ENCODE data around the gene CCNL2. TPM values are rescaled to one million over a fixed set of nuclear protein-coding genes. Genes with fewer than 3 reads are reported as not detected.

Gene CCNL2
- total and polyA plus RNA-seq, 2 of the 13 experiments (the other 11 are each of a cell fraction or from before 2014, with no cell fraction given), result 105 to 340 TPM

DNA sequence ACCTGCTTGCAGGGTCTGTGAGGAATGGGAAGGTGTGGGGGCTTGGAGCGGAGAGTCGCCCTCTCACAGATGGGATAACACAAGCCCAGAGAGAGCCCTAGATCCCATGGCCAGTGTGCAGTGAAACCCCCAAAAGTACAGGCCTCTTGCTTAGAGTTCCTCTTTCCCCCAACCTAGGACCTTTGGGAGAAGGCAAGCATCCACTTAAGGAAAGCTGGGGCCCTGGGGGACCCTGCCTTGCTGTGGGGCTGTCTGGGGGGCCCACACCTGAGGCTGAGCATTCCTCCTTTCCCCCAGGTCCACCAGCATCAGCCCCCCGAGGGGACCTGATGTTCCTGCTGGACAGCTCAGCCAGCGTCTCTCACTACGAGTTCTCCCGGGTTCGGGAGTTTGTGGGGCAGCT, 37.5 kb upstream of the CCNL2 start (continued):
- TF ChIP-seq ARID2 (CRISPR knock-in tag; IDR thresholded peaks at IDR 0.05; ENCODE audit: borderline replicate concordance), result 0 out of 2 replicates have a peak, but pooled peaks have one; percentile 56

DNA sequence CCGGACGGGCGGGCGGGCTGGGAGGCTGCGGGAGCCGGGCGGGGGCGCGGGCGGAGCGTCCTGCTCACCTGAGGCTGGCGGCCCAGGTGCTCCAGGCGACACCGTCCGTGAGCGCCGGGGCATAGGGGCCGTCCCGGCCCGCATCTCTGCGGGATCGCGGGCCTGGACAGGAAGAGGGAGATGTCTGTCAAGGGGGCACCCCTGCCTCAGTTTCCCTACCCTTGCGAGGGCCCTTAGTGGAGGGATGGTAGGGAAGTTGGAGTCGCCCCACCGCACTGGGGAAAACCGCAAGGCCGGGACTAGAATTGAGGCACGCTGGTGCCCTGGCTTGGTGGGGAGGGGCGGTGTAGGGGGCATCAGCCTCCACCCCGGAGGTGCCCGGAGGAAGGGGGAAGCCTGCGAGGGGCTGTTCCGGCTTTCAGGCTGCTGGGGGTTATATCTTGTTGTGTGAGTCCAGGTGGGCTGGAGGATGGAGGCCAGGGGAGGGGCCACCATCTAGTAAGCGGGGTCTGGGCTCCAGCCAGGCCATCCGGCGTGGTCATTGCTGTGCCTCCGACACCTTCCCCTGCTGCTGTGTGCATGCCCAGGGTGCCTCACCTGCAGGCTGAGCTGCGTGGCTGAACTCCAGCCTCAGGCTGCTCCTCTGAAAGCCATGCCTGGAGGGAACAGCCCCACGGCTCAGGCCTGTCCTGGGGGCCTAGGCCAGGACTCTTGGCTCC, 36.9 kb upstream of the CCNL2 start:
- in situ Hi-C loops (cut with HindIII; ENCODE audit: extremely low pct_ligation_motif_present, low pct_unique_long_range_greater_than_20kb), result loop anchor here (5.0 kb wide), 1 partner anchor 34 kb away; no protein-coding TSS in a partner anchor
- 0% methylated on average over 4 of the region's 40 CpGs for whole genome bisulfite sequencing (ENCODE audit: low lambda C conversion rate)
- no peak overlapping the region for H2AFZ ChIP-seq (ENCODE audit: low read length)
- H3K9ac ChIP-seq (ENCODE audit: insufficient read depth, low read depth, low read length), result peak overlapping the region; percentile 74
- DNase-seq (ENCODE audit: low spot score) (no peak), ATAC-seq (no peak), FAIRE-seq (no peak)
- BruUV-seq (replicated peaks), result no TSS peak
- H3K4me3 ChIP-seq (replicated peaks in 1 of 3; ENCODE audit: insufficient read depth in 1 of 3, low read depth in 2 of 3, low read length in 3 of 3), result peak overlapping the region; percentile 72 to 88 (median 84)
- H3K36me3 ChIP-seq (replicated peaks in 1 of 2; ENCODE audit: control insufficient read depth in 1 of 2, insufficient read depth in 2 of 2, low read length in 2 of 2), result peaks cover 0 to 2% of the 10 kb centered on the region in 2 experiments; a peak in 1 of 5 replicates
- H4K20me1 ChIP-seq (ENCODE audit: insufficient read depth, low read length), result no peaks in the 10 kb centered on the region
- peaks cover 58% of the 10 kb centered on the region for H3K4me1 ChIP-seq (ENCODE audit: insufficient read depth, low read length)
- H3K9me3 ChIP-seq (ENCODE audit: low read length), result no peaks in the 10 kb centered on the region
- peak overlapping the region; percentile 20 for H3K27ac ChIP-seq (ENCODE audit: extremely low read length, insufficient read depth, low read length)
- peak overlapping the region; percentile 94 for H3K4me2 ChIP-seq (ENCODE audit: low read depth, low read length)
- POLR2A ChIA-PET, result interaction anchor here (3.5 to 11.0 kb wide), 3 partner anchors 10 to 32 kb away, joined by 20 to 355 read pairs (median 35); partner anchors contain the start of genes ANKRD65, CCNL2 and MRPL20
- H3K27me3 ChIP-seq (ENCODE audit: control insufficient read depth in 1 of 2, insufficient read depth in 2 of 2, low read length in 2 of 2), result no peaks in the 10 kb centered on the region
- peaks cover 31% of the 10 kb centered on the region for H3K79me2 ChIP-seq (ENCODE audit: insufficient read depth, low read length)
- CTCF ChIA-PET (ENCODE audit: low intra/inter-chr PET ratio, low total read pairs), result no interaction called here
- intact Hi-C loops (cut with micrococcal nuclease; ENCODE audit: unreplicated experiment), result no loop called here
- TF ChIP-seq MYNN (CRISPR knock-in tag; IDR thresholded peaks at IDR 0.05; ENCODE audit: low read depth) (no peak), HOXA3 (CRISPR knock-in tag; IDR thresholded peaks at IDR 0.05) (peak; percentile 8; the same call in 1 of the 2 replicates), HCFC1 (IDR thresholded peaks at IDR 0.05; ENCODE audit: low read depth, low read length) (no peak), HIVEP1 (CRISPR knock-in tag; IDR thresholded peaks at IDR 0.05) (no peak), RBM22 (optimal IDR thresholded peaks at IDR 0.05; ENCODE audit: low read length) (peak; percentile 66), TBX3 (IDR thresholded peaks at IDR 0.05; ENCODE audit: borderline replicate concordance) (no peak), ZSCAN25 (CRISPR knock-in tag; IDR thresholded peaks at IDR 0.05) (0 out of 2 replicates have a peak, but pooled peaks have one; percentile 28), ZNF678 (CRISPR knock-in tag; IDR thresholded peaks at IDR 0.05) (0 out of 2 replicates have a peak, but pooled peaks have one; percentile 31), ZIK1 (CRISPR knock-in tag; IDR thresholded peaks at IDR 0.05; ENCODE audit: borderline replicate concordance, low read depth) (no peak), GZF1 (CRISPR knock-in tag; IDR thresholded peaks at IDR 0.05) (0 out of 2 replicates have a peak, but pooled peaks have one; percentile 62), ARID2 (CRISPR knock-in tag; IDR thresholded peaks at IDR 0.05; ENCODE audit: borderline replicate concordance) (no peak), ZNF790 (CRISPR knock-in tag; IDR thresholded peaks at IDR 0.05; ENCODE audit: borderline replicate concordance) (no peak), TMF1 (CRISPR knock-in tag; IDR thresholded peaks at IDR 0.05; ENCODE audit: low read depth) (no peak), CBX1 (IDR thresholded peaks at IDR 0.05; ENCODE audit: low read depth) (no peak)
- TF ChIP-seq, protein P1, sequence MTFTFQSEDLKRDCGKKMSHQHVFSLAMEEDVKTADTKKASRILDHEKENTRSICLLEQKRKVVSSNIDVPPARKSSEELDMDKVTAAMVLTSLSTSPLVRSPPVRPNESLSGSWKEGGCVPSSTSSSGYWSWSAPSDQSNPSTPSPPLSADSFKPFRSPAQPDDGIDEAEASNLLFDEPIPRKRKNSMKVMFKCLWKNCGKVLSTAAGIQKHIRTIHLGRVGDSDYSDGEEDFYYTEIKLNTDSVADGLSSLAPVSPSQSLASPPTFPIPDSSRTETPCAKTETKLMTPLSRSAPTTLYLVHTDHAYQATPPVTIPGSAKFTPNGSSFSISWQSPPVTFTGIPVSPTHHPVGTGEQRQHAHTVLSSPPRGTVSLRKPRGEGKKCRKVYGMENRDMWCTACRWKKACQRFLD (CRISPR knock-in tag; IDR thresholded peaks at IDR 0.05; ENCODE audit: borderline replicate concordance), result 0 out of 2 replicates have a peak, but pooled peaks have one; percentile 12
- TF ChIP-seq, protein P2, sequence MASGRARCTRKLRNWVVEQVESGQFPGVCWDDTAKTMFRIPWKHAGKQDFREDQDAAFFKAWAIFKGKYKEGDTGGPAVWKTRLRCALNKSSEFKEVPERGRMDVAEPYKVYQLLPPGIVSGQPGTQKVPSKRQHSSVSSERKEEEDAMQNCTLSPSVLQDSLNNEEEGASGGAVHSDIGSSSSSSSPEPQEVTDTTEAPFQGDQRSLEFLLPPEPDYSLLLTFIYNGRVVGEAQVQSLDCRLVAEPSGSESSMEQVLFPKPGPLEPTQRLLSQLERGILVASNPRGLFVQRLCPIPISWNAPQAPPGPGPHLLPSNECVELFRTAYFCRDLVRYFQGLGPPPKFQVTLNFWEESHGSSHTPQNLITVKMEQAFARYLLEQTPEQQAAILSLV (CRISPR knock-in tag; IDR thresholded peaks at IDR 0.05; ENCODE audit: borderline replicate concordance), result no peak
- TF ChIP-seq, protein P3, sequence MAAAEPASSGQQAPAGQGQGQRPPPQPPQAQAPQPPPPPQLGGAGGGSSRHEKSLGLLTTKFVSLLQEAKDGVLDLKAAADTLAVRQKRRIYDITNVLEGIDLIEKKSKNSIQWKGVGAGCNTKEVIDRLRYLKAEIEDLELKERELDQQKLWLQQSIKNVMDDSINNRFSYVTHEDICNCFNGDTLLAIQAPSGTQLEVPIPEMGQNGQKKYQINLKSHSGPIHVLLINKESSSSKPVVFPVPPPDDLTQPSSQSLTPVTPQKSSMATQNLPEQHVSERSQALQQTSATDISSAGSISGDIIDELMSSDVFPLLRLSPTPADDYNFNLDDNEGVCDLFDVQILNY (CRISPR knock-in tag; conservative IDR thresholded peaks at IDR 0.05), result 0 out of 2 replicates have a peak, but pooled peaks have one; percentile 6
- TF ChIP-seq, protein P4, sequence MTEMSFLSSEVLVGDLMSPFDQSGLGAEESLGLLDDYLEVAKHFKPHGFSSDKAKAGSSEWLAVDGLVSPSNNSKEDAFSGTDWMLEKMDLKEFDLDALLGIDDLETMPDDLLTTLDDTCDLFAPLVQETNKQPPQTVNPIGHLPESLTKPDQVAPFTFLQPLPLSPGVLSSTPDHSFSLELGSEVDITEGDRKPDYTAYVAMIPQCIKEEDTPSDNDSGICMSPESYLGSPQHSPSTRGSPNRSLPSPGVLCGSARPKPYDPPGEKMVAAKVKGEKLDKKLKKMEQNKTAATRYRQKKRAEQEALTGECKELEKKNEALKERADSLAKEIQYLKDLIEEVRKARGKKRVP (CRISPR knock-in tag; IDR thresholded peaks at IDR 0.05), result no peak
